Nucleus accumbens (tissue), 56 donors: Measurements from ENCODE around the gene RHBDL3.
"Not testable (repeated sequence)": the region's sequence is repeated elsewhere in the genome, so short reads cannot be mapped to it uniquely, and the experiment has no call there.

Experiments used
- DNase-seq, 56 donors: peaks; one replicate each; lab custom pipeline; 2025; lab: John Stamatoyannopoulos, UW

Gene RHBDL3

DNA sequence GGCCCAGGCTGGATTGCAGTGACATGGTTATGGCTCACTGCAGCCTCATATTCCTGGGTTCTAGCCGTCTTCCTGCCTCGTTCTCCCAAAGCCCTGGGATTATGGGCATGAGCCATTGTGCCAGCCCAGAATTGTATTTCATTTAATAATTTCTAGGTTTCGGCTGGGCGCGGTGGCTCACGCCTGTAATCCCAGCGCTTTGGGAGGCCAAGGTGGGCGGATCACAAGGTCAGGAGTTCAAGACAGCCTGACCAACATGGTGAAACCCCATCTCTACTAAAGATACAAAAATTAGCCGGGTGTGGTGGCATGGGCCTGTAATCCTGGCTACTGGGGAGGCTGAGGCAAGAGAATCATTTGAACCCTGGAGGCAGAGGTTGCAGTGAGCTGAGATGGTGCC is 87.1 kb downstream of the RHBDL3 start:
- DNase-seq, result not testable (repeated sequence)

- no peak for DNase-seq
These were observed 90.2 kb downstream of the RHBDL3 start for GRCh38 chr17:32355649-32356377.

DNA sequence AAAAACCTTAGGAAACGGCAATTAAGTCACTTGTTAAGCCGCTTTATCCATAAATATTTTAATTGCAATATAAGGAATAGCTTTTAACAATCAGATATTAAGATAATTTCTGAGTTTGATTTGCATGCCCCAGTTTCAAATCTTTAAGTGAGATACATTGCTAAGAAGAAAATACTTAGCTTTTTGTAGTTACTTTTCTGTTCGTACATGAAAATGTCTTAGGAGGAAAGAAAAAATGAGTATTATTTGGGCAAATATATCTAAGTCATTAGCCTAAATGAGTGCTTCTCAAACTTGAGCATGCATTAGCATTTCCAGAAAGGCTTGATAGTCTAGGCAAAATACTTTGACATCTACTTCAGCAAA is 90.7 kb downstream of the RHBDL3 start:
- no peak for DNase-seq

GRCh38 chr17:32356750-32357149 is 91.1 kb downstream of the RHBDL3 start:
- no peak for DNase-seq

DNA sequence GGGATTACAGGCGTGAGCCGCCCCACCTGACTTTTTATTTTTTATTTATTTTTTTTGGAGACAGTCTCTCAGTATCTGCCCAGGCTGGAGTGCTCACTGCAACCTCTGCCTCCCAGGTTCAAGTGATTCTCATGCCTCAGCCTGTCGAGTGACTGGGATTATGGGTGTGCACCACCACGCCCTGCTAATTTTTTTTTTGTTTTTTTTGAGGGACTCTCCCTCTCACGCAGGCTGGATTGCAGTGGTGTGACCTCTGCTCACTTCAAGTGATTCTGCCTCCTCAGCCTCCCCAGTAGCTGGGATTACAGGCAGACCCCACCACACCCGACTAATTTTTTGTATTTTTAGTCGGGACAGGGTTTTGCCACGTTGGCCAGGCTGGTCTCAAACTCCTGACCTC is 92.0 kb downstream of the RHBDL3 start:
- DNase-seq, result no peak

DNA sequence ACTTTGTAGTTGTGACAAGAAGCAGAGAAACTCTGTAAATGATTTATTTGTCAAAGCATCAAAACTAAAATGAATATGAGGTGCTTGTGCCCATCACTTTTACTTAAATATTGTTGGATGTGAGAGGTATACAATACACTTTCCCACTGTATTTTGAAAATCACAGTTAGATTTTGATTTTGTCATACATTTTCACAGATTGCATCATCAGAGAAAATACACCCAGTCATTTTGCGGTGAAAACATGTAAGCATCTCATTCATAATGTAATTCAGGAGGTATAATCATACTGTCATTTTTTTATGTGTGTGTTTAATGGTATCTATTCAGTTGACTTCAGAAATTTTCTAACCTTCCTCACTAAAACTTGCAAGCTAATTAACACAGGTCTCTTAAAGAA is 95.6 kb downstream of the RHBDL3 start:
- no peak for DNase-seq

DNA sequence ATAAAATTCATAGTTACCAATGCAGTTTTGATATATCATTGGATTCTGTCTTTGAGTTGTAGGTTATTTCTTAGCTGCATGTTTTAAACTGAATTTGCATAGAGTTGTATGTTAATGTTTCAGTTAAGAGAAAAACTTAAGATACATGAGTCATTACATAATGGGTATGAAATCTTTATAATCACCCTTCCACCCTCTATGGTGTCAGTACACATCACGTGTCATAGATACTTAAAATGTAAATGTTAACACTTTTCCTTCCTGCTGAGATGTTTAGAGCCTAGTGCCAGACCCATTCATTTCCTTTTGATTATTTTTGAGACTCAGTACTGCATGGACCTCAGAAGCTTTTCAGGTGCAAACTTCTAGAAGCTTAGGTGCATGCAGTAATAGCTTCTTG is 104.8 kb downstream of the RHBDL3 start:
- DNase-seq, result no peak
